ENCODE results near the gene SCN5A.

Gene SCN5A

GRCh38 chr3:38649500-38650247 is at the start of gene SCN5A:
Gene SCN5A (minus strand): TSS chr3:38649687. CDS start chr3:38633307, 16,380 bp downstream.
- H3K4me1 Mint-ChIP-seq (ENCODE audit: low read depth), result peaks cover 2% of the 10 kb centered on the region
- H3K4me3 Mint-ChIP-seq, result peak within 1 kb of the TSS; percentile 77
- no peaks in the 10 kb centered on the region for H3K36me3 Mint-ChIP-seq (ENCODE audit: low read depth)
- H3K9me3 Mint-ChIP-seq, result no peaks in the 10 kb centered on the region
- H3K27me3 Mint-ChIP-seq (ENCODE audit: low read depth), result peaks cover 13% of the 10 kb centered on the region
- H3K27ac Mint-ChIP-seq, result no peak within 1 kb of the TSS

- Mint-ChIP-seq H3K4me3 (no peak overlapping the region), H3K27ac (no peak overlapping the region), H3K27me3 (ENCODE audit: low read depth) (peaks cover 4% of the 10 kb centered on the region), H3K36me3 (ENCODE audit: low read depth) (no peaks in the 10 kb centered on the region), H3K9me3 (no peaks in the 10 kb centered on the region), H3K4me1 (ENCODE audit: low read depth) (no peaks in the 10 kb centered on the region)
Measured at GRCh38 chr3:38698760-38699159, 49.3 kb upstream of the SCN5A start.

GRCh38 chr3:38698061-38698460 is 48.6 kb upstream of the SCN5A start:
- no peak overlapping the region for H3K27ac Mint-ChIP-seq
- no peak overlapping the region for H3K4me3 Mint-ChIP-seq
- no peaks in the 10 kb centered on the region for H3K36me3 Mint-ChIP-seq (ENCODE audit: low read depth)
- H3K9me3 Mint-ChIP-seq, result no peaks in the 10 kb centered on the region
- peaks cover 4% of the 10 kb centered on the region for H3K27me3 Mint-ChIP-seq (ENCODE audit: low read depth)
- no peaks in the 10 kb centered on the region for H3K4me1 Mint-ChIP-seq (ENCODE audit: low read depth)

- H3K36me3 Mint-ChIP-seq (ENCODE audit: low read depth), result no peaks in the 10 kb centered on the region
- H3K4me1 Mint-ChIP-seq (ENCODE audit: low read depth), result no peaks in the 10 kb centered on the region
- H3K27ac Mint-ChIP-seq, result no peak overlapping the region
- no peaks in the 10 kb centered on the region for H3K9me3 Mint-ChIP-seq
- H3K27me3 Mint-ChIP-seq (ENCODE audit: low read depth), result peaks cover 4% of the 10 kb centered on the region
- H3K4me3 Mint-ChIP-seq, result no peak overlapping the region
Measured at GRCh38 chr3:38696034-38696433, 46.5 kb upstream of the SCN5A start.

- H3K9me3 Mint-ChIP-seq, result no peaks in the 10 kb centered on the region
Measured at GRCh38 chr3:38690185-38690584, 40.7 kb upstream of the SCN5A start.

GRCh38 chr3:38689774-38690173 is 40.3 kb upstream of the SCN5A start:
- Mint-ChIP-seq H3K4me1 (ENCODE audit: low read depth) (no peaks in the 10 kb centered on the region), H3K27ac (no peak overlapping the region), H3K9me3 (no peaks in the 10 kb centered on the region), H3K27me3 (ENCODE audit: low read depth) (no peaks in the 10 kb centered on the region), H3K36me3 (ENCODE audit: low read depth) (no peaks in the 10 kb centered on the region), H3K4me3 (no peak overlapping the region)

More at GRCh38 chr3:38690185-38690584, 40.7 kb upstream of the SCN5A start:
- H3K27me3 Mint-ChIP-seq (ENCODE audit: low read depth), result no peaks in the 10 kb centered on the region
- H3K4me1 Mint-ChIP-seq (ENCODE audit: low read depth), result no peaks in the 10 kb centered on the region
- no peak overlapping the region for H3K4me3 Mint-ChIP-seq
- no peak overlapping the region for H3K27ac Mint-ChIP-seq
- H3K36me3 Mint-ChIP-seq (ENCODE audit: low read depth), result no peaks in the 10 kb centered on the region

- H3K4me3 Mint-ChIP-seq, result no peak overlapping the region
- no peaks in the 10 kb centered on the region for H3K36me3 Mint-ChIP-seq (ENCODE audit: low read depth)
- H3K9me3 Mint-ChIP-seq, result no peaks in the 10 kb centered on the region
- no peaks in the 10 kb centered on the region for H3K4me1 Mint-ChIP-seq (ENCODE audit: low read depth)
- H3K27ac Mint-ChIP-seq, result no peak overlapping the region
- no peaks in the 10 kb centered on the region for H3K27me3 Mint-ChIP-seq (ENCODE audit: low read depth)
Measured at GRCh38 chr3:38689346-38689745, 39.9 kb upstream of the SCN5A start.

- no peaks in the 10 kb centered on the region for H3K27me3 Mint-ChIP-seq (ENCODE audit: low read depth)
- no peak overlapping the region for H3K4me3 Mint-ChIP-seq
- no peaks in the 10 kb centered on the region for H3K4me1 Mint-ChIP-seq (ENCODE audit: low read depth)
- no peak overlapping the region for H3K27ac Mint-ChIP-seq
- H3K9me3 Mint-ChIP-seq, result no peaks in the 10 kb centered on the region
- H3K36me3 Mint-ChIP-seq (ENCODE audit: low read depth), result no peaks in the 10 kb centered on the region
Measured at GRCh38 chr3:38687321-38687720, 37.8 kb upstream of the SCN5A start.

- Mint-ChIP-seq H3K27me3 (ENCODE audit: low read depth) (no peaks in the 10 kb centered on the region), H3K36me3 (ENCODE audit: low read depth) (no peaks in the 10 kb centered on the region), H3K9me3 (no peaks in the 10 kb centered on the region), H3K27ac (no peak overlapping the region), H3K4me1 (ENCODE audit: low read depth) (no peaks in the 10 kb centered on the region), H3K4me3 (no peak overlapping the region)
Measured at GRCh38 chr3:38684546-38684945, 35.1 kb upstream of the SCN5A start.

GRCh38 chr3:38669668-38670067 is 20.2 kb upstream of the SCN5A start:
- Mint-ChIP-seq H3K9me3 (no peaks in the 10 kb centered on the region), H3K27ac (no peak overlapping the region), H3K36me3 (ENCODE audit: low read depth) (no peaks in the 10 kb centered on the region), H3K4me1 (ENCODE audit: low read depth) (no peaks in the 10 kb centered on the region), H3K4me3 (no peak overlapping the region), H3K27me3 (ENCODE audit: low read depth) (peaks cover 42% of the 10 kb centered on the region)

- Mint-ChIP-seq H3K27me3 (ENCODE audit: low read depth) (peaks cover 33% of the 10 kb centered on the region), H3K27ac (no peak overlapping the region), H3K9me3 (no peaks in the 10 kb centered on the region)
Measured at GRCh38 chr3:38662544-38662943, 13.1 kb upstream of the SCN5A start.

GRCh38 chr3:38658841-38659240 is 9.4 kb upstream of the SCN5A start:
- Mint-ChIP-seq H3K27ac (no peak overlapping the region), H3K4me1 (ENCODE audit: low read depth) (peaks cover 5% of the 10 kb centered on the region), H3K4me3 (no peak overlapping the region), H3K36me3 (ENCODE audit: low read depth) (no peaks in the 10 kb centered on the region), H3K9me3 (no peaks in the 10 kb centered on the region), H3K27me3 (ENCODE audit: low read depth) (peaks cover 34% of the 10 kb centered on the region)

More at GRCh38 chr3:38662544-38662943, 13.1 kb upstream of the SCN5A start:
- H3K4me3 Mint-ChIP-seq, result no peak overlapping the region
- H3K4me1 Mint-ChIP-seq (ENCODE audit: low read depth), result no peaks in the 10 kb centered on the region
- no peaks in the 10 kb centered on the region for H3K36me3 Mint-ChIP-seq (ENCODE audit: low read depth)

GRCh38 chr3:38657369-38657768 is 7.9 kb upstream of the SCN5A start:
- no peaks in the 10 kb centered on the region for H3K9me3 Mint-ChIP-seq
- peaks cover 36% of the 10 kb centered on the region for H3K27me3 Mint-ChIP-seq (ENCODE audit: low read depth)
- no peak overlapping the region for H3K27ac Mint-ChIP-seq
- no peak overlapping the region for H3K4me3 Mint-ChIP-seq
- H3K36me3 Mint-ChIP-seq (ENCODE audit: low read depth), result no peaks in the 10 kb centered on the region
- peaks cover 5% of the 10 kb centered on the region for H3K4me1 Mint-ChIP-seq (ENCODE audit: low read depth)

- H3K9me3 Mint-ChIP-seq, result no peaks in the 10 kb centered on the region
- no peak overlapping the region for H3K27ac Mint-ChIP-seq
- H3K4me1 Mint-ChIP-seq (ENCODE audit: low read depth), result peaks cover 5% of the 10 kb centered on the region
- no peaks in the 10 kb centered on the region for H3K36me3 Mint-ChIP-seq (ENCODE audit: low read depth)
- H3K27me3 Mint-ChIP-seq (ENCODE audit: low read depth), result peaks cover 39% of the 10 kb centered on the region
- H3K4me3 Mint-ChIP-seq, result no peak overlapping the region
Measured at GRCh38 chr3:38655708-38656300, 6.3 kb upstream of the SCN5A start.
